NCI-H345 (cell line): Measurements from ENCODE around the gene RBM8A.
"Not testable (repeated sequence)": the region's sequence is repeated elsewhere in the genome, so short reads cannot be mapped to it uniquely, and the experiment has no call there.

Experiments used
- DNase-seq: peaks from one replicate; lab custom pipeline; 2025; lab: John Stamatoyannopoulos, UW

RBM8A gene

DNA sequence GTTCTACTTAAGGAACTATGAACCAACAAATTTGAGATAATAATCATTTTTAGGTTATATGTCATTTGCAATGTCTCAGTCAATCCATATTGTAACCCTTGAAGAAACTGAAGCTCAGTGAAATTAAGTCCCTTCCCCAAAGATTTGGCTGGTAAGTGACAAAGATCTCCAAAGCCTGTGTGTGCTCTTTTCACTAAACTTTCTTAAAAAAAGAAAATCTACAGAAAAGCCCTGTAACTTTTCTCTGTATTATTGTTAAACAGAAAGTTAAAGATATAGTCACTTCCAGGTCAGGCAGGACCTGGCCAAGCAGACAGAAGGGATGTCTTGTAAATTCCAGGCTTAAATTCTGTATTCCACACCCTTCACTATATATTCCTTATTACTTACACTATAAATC is 29.1 kb upstream of the RBM8A start:
- DNase-seq, result no peak

DNA sequence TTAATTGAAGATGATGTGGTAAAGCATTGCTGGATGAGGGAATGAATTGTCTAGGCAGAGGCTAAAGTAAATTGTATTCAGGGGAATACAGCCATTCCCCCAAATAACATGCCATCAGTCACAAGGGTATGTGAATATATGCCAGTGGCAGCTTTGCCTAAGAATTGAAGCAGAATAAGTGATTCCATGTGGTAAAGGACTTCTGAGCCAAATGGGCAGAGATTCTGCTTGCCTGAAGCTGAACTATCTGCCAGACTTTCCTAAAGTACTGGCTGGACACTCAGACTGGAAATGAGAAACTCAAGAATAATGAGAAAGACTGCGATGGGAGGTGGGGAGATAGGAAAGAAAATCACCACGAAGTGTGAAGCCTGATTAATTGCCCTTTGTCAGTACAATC is 28.2 kb upstream of the RBM8A start:
- no peak for DNase-seq

DNA sequence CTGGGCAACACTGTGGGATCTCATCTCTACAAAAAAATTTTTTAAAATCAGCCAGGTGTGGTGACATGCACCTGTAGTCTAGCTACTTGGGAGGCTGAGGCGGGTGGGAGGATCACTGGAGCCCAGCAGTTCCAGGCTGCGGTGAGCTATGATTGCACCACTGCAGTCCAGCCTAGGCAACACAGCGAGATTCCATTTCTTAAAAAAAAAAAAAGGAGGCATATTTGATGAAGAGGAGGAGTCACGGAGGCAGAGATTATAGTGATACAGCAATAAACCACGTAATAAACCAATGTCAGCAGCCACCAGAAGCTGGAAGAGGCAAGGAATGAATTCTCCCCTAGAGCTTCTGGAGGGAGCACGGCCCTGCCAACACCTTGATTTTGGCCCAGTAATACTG is 26.6 kb upstream of the RBM8A start:
- no peak for DNase-seq

DNA sequence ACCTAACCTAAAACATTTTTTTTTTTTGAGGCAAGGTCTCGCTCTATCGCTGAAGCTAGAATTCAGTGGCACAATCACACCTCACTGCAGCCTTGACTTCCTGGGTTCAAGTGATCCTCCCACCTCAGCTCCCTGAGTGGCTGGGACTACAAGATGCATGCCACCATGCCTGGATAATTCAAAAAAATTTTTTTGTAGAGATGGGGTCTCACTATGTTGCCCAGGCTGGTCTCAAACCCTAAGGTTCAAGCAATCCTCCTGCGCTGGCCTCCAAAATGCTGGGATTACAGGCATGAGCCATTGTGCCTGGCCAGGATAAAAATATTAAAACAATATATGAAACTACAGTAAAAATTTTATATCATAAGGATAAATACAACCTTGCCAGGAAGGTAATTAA is 25.6 kb upstream of the RBM8A start:
- DNase-seq, result no peak

DNA sequence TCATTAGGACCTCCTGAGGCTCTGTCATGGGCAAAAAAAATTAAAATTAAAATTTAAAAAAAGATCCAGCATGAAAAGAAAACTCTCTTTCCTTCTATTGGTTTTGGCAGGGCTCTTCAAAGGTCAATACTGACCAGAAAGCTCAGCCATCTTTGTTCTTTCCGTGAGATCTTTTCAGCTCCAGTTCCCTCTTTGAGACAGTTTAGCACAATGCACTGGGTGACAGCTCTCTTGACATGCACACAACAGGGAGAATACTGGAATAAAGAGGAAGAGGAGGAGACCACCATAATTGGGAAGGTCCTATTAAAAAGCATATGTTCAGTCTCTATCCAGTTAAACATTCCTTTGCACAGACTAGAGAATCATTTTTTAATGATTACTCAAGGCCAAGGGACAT is 24.2 kb upstream of the RBM8A start:
- DNase-seq, result no peak

DNA sequence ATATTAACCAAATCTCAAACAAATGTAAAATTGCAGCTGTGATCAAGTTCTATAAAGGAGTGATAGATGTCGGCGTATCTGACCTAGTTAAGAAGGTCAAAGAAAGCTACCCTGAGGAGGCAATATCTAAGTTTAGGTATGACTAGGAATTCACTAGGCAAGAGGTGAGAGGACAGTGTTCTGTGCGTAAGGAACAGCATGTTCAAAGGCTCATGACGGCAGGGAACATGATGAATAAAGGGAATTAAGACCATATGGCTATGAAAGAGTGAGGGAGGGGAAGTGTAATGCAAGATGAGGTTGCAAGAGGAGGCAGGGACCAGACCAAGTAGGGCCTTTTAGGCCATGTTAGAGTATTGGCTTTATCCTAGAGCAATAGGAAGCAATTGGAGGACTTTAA is 21.9 kb upstream of the RBM8A start:
- no peak for DNase-seq

DNA sequence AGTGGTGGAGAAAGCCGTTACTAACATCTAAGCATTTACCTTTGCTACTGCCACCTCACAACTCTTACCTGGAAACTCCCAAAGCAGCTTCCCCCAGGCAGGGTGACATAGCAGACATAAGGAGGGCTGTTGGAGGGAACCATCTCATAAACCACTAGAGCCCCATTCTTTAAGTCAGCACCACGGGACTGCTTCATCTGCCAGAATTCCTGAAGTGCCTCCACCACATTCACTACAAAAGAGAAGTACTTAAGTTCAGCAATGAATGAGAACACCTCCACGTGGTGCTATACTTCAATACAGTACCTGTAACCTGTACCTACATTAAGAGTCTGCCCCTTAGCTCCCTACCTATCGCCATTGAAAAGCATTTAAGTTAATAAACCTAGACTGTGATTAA is 20.3 kb upstream of the RBM8A start:
- DNase-seq, result no peak

DNA sequence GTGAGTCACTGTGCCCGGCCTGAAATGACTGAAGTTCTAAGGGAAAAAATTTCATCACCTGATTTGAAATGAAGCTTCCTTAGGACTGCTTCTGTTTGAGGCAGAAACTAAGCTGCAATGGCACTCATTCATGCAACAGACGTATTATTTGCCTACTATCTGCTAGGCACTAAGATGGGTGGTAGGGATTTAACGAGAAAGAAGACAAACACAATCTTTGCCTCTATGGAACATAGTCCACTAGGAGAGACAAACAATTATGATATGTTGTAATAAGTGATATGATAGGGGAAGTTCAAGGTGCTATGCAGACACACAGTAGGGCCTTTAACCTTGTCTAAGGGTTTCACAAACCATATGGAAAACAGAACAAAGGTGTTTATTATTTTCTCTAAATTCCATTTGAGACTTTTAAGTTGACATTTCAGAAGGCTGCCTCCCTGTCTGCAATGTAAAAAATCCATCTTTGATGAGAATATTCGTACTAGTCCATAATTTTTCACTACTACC is 19.2 kb upstream of the RBM8A start:
- no peak for DNase-seq

DNA sequence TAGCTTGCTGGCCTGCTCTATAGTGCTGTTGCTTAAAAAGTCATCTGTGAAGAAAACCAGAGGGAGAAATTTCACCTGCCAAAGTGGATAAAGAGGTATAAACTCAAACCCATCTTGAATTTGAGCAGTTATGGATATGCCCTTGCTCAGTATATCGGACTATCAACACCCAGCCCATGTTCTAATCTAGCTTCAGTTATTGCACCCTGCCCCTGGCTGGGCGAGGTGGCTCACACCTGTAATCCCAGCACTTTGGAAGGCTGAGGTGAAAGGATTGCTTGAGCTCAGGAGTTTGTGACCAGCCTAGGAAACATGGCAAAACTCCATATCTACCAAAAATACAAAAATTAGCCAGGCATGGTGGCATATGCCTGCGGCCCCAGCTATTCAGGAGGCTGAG is 17.2 kb upstream of the RBM8A start:
- no peak for DNase-seq

DNA sequence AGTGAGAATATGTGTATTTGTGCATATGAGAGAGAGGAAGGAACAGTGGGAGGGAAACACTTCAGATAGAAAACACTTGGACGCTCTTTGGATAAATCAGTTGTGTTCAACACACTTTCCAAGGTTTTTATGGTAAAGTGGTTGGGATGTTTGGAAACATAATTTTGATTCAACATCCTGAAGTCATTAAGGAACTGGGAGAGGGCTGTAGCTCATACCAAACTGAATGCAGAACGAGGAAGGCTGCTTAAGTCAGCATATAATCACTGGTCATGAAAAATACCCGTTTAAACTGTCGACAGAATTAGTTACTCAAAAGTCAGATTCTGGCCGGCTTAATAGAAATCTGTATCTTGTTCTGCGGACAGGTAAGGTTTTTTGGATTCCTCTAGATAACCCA is 15.6 kb upstream of the RBM8A start:
- no peak for DNase-seq

DNA sequence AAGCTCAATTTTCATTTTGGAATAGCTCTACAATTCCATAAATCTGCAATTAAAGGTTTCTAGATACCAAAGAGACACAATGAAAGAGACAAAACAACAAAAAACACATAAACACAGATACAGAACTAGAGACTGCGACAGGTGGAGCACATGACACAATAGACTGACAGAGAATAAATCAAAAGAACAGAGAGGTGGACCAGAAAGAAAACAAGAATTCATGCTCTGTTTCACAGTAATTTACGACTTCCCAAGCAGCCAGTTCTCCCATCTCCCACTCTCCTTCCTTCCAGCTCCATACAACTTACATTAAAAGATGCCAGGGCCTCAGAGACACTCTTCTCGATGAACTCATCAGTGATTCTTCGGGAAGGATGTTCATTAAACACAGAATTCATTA is 15.1 kb upstream of the RBM8A start:
- DNase-seq, result no peak

DNA sequence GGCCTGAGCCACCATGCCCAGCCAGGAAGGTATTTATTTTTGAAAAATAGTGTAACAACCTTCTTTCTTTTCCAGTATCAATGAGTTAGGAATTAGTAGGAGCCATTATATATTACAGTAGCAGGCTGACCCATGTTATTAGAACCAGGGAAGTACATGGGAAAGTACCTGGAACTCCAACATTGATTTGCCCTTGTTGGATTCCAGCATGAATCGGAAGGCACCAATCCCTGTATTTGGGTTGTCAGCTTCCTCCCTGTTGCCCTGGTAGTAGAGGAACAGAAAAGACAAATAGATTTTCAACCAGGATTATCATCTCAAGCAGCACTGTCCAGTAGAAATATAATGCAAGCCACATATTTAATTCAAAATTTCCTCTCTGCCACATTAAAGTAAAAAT is 10.2 kb upstream of the RBM8A start:
- no peak for DNase-seq

DNA sequence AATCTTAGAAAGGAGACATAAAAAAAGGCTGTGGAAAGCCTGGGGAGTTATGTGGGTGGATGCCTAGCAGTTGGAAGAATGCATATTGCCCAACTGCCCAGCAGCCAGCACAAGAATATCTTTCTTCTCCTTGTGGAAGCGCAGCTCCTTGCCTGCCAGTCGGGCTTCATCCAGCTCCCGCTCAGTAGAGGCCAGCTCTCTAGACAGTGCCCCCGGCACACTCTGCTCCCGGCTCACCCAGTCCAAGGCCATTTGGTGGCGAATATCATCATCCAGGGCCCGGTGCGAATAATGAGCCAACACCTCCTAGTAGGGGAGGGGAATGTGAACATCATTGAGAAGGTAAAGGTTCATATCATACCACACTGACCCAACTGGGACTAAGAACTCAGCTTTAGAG is 9.0 kb upstream of the RBM8A start:
- no peak for DNase-seq

DNA sequence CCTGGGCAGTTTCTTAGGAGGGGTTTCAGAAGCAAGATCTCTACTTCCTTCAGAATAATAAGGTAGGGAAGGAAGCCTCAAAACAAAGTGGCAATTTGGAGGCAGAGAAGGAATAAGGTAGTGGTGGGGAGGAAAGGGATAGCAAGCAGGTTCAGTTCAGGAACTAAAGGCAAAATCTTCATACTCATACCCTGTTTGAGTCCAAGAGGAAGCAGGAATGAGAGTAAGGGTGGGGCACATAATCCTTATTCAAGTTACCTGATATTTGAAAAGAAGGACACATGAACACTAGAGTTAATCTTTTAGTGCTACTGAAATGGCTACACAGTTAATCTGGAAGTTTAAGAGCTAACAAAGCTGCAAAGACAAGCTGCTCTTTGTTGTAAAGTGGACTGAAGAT is 8.4 kb upstream of the RBM8A start:
- no peak for DNase-seq

DNA sequence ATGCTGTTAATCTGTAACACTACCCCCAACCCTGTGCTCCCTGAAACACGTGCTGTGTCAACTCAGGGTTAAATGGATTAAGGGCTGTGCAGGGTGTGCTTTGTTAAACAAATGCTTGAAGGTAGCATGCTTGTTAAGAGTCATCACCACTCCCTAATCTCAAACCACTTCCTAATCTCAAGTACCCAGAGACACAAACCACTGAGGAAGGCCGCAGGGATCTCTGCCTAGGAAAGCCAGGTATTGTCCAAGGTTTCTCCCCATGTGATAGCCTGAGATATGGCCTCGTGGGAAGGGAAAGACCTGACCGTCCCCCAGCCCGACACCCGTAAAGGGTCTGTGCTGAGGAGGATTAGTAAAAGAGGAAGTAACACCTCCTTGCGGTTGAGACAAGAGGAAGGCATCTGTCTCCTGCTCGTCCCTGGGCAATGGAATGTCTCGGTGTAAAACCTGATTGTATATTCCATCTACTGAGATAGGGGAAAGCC is 5.3 kb upstream of the RBM8A start:
- not testable (repeated sequence) for DNase-seq

DNA sequence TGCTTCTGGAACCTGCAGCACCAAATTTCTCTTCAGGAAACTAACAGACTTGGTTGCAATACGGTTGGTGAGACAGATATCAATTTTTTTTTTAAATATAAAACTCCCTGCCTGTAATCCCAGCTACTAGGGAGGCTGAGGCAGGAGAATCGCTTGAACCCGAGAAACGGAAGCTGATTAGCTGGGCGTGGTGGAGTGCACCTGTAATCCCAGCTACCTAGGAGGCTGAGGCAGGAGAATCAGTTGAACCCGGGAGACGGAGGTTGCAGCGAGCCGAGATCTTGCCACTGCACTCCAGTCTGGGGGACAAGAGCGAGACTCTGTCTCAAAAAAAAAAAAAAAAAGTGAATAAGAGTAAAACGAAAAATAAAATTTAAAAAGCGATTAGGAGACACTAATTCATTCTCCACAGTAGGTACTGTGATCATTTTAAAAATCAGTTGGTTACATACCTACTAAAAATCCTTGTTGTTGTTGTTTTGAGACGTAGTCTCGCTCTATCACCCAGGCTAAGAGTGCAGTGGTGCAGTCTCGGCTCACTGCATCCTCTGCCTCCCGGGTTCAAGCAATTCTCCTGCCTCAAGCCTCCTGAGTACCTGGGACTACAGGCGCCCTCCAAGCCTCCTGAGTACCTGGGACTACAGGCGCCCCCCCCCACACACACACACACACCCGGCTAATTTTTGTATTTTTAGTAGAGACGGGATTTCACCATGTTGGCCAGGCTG is 796 bp upstream of the RBM8A start:
- DNase-seq, result no peak

DNA sequence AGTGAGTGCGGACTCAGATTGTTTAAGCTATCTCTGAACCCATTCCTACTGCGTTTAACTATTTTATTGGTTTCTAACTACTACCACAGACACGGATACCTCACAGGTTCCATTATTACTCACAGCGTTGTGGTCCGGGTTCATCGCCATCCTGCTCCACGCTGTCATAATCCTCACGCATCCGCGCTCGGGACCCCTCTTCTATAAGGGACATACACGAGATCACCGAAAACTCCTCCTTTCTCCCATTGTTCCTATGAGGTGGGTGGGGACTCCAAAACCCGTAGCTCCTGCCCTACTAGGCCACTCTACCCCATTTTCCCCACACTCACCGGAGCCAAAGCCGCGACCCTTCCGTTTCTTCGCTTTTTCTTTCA is 610 bp downstream of the RBM8A start:
- peak; percentile 53 for DNase-seq

DNA sequence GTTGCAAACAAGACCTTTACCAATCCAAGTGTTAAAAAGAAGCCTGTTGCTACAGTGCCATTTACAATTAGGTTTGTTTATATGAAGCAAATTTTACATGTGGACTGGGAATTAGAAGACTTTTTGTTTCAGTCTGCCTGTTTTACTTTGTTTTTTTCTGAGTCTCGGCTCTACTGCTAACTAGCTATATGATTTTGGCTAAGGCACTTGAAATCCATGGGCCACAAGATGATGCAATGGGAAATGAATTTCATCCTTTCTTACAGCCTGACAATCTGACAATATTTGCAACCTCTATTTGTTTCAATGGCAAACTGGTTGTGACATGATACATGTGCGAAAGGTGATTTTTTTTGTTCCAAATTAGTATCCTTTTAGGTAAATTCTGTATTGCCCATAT is 5.0 kb downstream of the RBM8A start:
- DNase-seq, result no peak

DNA sequence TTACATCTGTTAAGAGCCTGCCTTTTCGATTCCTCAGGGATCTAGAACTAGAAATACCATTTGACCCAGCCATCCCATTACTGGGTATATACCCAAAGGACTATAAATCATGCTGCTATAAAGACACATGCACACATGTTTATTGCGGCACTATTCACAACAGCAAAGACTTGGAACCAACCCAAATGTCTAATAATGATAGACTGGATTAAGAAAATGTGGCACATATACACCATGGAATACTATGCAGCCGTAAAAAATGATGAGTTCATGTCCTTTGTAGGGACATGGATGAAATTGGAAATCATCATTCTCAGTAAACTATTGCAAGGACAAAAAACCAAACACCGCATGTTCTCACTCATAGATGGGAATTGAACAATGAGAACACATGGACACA is 7.0 kb downstream of the RBM8A start:
- DNase-seq, result not testable (repeated sequence)

DNA sequence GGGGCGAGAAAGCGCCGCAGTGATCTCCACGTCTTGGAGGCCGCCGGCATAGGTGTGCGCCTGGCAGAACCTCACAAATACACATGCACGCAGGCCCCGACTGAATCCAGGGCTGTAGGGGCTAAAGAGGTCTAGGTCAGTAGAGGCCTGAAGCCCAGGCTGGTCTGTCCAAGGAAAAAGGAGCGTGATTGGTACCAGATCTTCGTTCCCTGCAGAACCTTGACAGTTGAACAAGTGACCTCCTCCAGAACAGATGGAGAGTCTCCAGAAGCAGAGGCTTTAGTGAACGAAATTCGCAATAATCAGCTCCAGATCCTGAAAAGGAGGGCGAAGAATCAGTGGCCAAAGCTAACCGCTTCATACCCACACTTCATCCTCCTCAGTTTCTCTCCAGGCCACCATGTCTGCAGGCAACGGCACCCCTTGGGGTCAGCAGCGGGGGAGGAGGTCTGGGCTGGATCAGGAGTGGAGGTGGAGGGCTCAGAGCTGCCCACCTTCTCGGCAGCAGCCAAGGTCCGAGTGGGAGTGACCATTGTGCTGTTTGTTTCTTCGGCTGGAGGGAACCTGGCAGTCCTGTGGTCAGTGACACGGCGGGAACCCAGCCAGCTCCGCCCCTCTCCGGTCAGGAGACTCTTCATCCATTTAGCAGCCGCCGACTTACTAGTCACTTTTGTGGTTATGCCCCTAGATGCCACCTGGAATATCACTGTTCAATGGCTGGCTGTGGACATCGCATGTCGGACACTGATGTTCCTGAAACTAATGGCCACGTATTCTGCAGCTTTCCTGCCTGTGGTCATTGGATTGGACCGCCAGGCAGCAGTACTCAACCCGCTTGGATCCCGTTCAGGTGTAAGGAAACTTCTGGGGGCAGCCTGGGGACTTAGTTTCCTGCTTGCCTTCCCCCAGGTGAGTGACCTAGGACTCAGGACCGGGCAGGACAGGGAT is 8.0 kb downstream of the RBM8A start:
- DNase-seq, result peak; percentile 39

DNA sequence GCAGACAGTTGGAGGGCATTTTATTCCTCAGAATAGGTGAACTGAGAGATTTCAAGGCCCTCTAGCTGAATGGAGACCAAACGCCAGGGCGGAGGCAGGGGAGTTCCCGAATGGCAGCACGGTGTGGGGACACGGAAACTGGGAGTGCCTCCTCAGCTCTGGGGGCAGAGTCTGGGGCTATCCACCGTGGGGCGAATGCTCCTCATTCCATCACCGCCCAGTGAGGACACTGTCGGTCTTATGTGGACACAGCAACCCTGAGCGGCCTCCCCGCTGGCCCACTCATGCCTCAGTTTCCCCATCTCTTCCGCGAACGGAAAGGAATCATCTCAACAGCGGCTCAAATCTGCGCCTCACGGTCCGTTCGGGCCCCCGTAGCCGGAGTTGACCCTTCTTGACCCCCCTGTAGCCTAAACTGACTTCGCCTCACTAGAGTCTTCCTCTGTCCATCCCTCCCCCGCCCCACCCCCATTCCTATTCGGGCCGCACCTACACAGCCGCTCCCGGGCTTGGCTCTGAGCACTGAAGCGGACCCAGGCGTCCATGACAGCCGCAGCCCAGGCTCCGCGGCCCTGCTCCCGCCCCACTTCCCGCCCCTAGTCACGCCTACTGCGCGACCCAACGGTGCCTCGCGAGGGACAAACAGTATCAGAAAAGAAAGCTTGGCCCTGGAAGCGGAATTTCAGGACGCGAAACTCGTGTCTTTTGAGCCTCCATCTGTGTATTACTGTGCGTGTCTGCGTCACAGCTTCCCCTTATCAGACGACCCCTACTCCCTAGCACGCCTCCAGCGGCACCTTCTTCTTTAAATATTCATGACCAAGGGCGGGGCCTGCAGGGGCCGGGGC is 8.9 kb downstream of the RBM8A start, which contains the start of gene PEX11B:
PEX11B (minus strand) TSS at position 574 of the 848 bp plus-strand sequence; CDS start at position 545, 29 bp downstream.
- DNase-seq, result peak; percentile 94

DNA sequence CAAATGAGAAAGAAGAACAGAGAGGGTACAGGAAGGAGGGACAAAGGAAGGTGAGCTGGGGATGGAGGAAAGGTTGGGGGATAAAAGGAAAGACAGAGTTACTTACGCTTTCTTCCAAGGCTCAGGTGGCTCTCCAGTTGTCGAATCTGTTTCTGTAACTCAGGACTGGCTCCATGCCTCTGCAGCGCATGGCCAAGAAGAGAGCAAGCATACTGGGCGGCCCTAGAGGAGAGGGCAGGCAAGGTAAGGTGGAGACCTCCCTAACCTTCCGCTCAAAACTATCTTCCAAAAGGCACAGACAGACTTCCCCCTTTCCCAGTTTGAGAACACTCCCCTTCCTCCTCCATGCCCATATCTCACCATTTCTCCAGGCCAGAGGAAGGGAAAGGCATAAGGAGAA is 9.7 kb downstream of the RBM8A start:
- no peak for DNase-seq
